GM23338 (cell line): ENCODE results near the gene TAS2R30. TPM values are rescaled to one million over a fixed set of nuclear protein-coding genes. Genes with fewer than 3 reads are reported as not detected.

Experiments
- ATAC-seq: fragments of 200-7000 bp; cut with Tn5 transposase; 3 replicates; pipeline ENCODE4 v1.9.1; 2020
- DNase-seq: peaks from one replicate; pipeline ENCODE4 v3.0.0-alpha.2; 2015; ENCODE audit warnings: low spot score
- H2AFZ ChIP-seq: fragments of 200-600 bp; sonication (generic); 2 replicates; pipeline ENCODE4 v1.8.0; 2016; ENCODE audit warnings: antibody characterized with exemption, mild to moderate bottlenecking, moderate library complexity
- H3F3A ChIP-seq: fragments of 200-600 bp; sonication (generic); replicated peaks from 2 replicates; pipeline ENCODE4 v1.8.0; 2017; ENCODE audit warnings: antibody characterized with exemption, mixed run types, low read depth
- H3K27ac ChIP-seq: fragments of 200-600 bp; sonication (generic); 2 replicates; pipeline ENCODE4 v1.6.1; 2016; ENCODE audit warnings: low read depth
- H3K27me3 ChIP-seq: fragments of 200-600 bp; sonication (generic); 2 replicates; pipeline ENCODE4 v1.8.0; 2016; ENCODE audit warnings: mild to moderate bottlenecking, mixed run types, moderate library complexity; ENCODE audit not compliant: insufficient read depth
- H3K36me3 ChIP-seq: fragments of 200-600 bp; sonication (generic); 2 replicates; pipeline ENCODE4 v1.8.0; 2016; ENCODE audit warnings: mild to moderate bottlenecking; ENCODE audit not compliant: insufficient read depth
- H3K4me1 ChIP-seq: fragments of 200-600 bp; sonication (generic); 2 replicates; pipeline ENCODE4 v1.8.0; 2016; ENCODE audit warnings: mild to moderate bottlenecking, moderate library complexity; ENCODE audit not compliant: insufficient read depth
- H3K4me2 ChIP-seq: fragments of 200-600 bp; sonication (generic); 2 replicates; pipeline ENCODE4 v1.7.1; 2017; ENCODE audit warnings: mixed run types
- H3K4me3 ChIP-seq: fragments of 200-600 bp; sonication (generic); 2 replicates; pipeline ENCODE4 v1.6.1; 2016; ENCODE audit warnings: mixed run types
- H3K79me2 ChIP-seq: fragments of 200-600 bp; sonication (generic); replicated peaks from 2 replicates; pipeline ENCODE4 v1.8.0; 2017; ENCODE audit warnings: mild to moderate bottlenecking; ENCODE audit not compliant: insufficient read depth
- H3K9me2 ChIP-seq: fragments of 200-600 bp; sonication (generic); 2 replicates; pipeline ENCODE4 v1.8.0; 2017; ENCODE audit not compliant: insufficient read depth
- H4K20me1 ChIP-seq: fragments of 200-600 bp; sonication (generic); replicated peaks from 2 replicates; pipeline ENCODE4 v1.8.0; 2017; ENCODE audit warnings: mild to moderate bottlenecking; ENCODE audit not compliant: insufficient read depth
- H3K27ac Mint-ChIP-seq: 2 replicates; pipeline ENCODE4 v1.8.0; 2020; ENCODE audit warnings: inconsistent platforms, mild to moderate bottlenecking, moderate library complexity, mixed read lengths
- H3K27me3 Mint-ChIP-seq: 3 replicates; pipeline ENCODE4 v1.8.0; 2022; ENCODE audit warnings: low read depth, mild to moderate bottlenecking, moderate library complexity, mixed read lengths, inconsistent platforms; ENCODE audit not compliant: insufficient read depth, poor library complexity
- H3K36me3 Mint-ChIP-seq: 3 replicates; pipeline ENCODE4 v1.8.0; 2021; ENCODE audit warnings: low read depth, mild to moderate bottlenecking, inconsistent platforms, moderate library complexity, mixed read lengths
- H3K4me1 Mint-ChIP-seq: 3 replicates; pipeline ENCODE4 v1.8.0; 2020; ENCODE audit warnings: mild to moderate bottlenecking, inconsistent platforms, mixed read lengths
- H3K4me3 Mint-ChIP-seq: 3 replicates; pipeline ENCODE4 v1.8.0; 2021; ENCODE audit warnings: moderate library complexity, mild to moderate bottlenecking, inconsistent platforms, mixed read lengths
- H3K9me3 Mint-ChIP-seq: 3 replicates; pipeline ENCODE4 v1.8.0; 2020; ENCODE audit warnings: moderate library complexity, mild to moderate bottlenecking, inconsistent platforms, mixed read lengths
- CREB1 ChIP-seq: fragments of 250-450 bp; sonication (Bioruptor Pico); IDR thresholded peaks from 2 replicates; pipeline ENCODE4 v1.5.0; 2020; ENCODE audit warnings: low read depth, mild to moderate bottlenecking, moderate library complexity
- ETS1 ChIP-seq: IDR thresholded peaks from 2 replicates; pipeline ENCODE4 v1.6.1; 2016; ENCODE audit warnings: antibody characterized with exemption
- EZH2 ChIP-seq: fragments of 200-600 bp; sonication (generic); IDR thresholded peaks from one replicate; pipeline ENCODE4 v1.8.0; 2017; ENCODE audit warnings: antibody characterized with exemption, mild to moderate bottlenecking, low read depth; ENCODE audit not compliant: unreplicated experiment
- POLR2AphosphoS5 ChIP-seq: IDR thresholded peaks from 2 replicates; pipeline ENCODE4 v1.6.1; 2016; ENCODE audit warnings: antibody characterized with exemption, low read depth
- STAT1 ChIP-seq: IDR thresholded peaks from one replicate; pipeline ENCODE4 v1.6.1; 2016; ENCODE audit warnings: antibody characterized with exemption; ENCODE audit not compliant: unreplicated experiment
- ZNF114 ChIP-seq: fragments of 250-450 bp; sonication (Bioruptor Pico); IDR thresholded peaks from 2 replicates; pipeline ENCODE4 v1.5.0; 2020; ENCODE audit warnings: mild to moderate bottlenecking, moderate library complexity
- ZNF462 ChIP-seq: fragments of 250-450 bp; sonication (Bioruptor Pico); IDR thresholded peaks from 2 replicates; pipeline ENCODE4 v1.5.0; 2020; ENCODE audit warnings: mild to moderate bottlenecking, moderate library complexity
- polyA plus RNA-seq: library from polyadenylated mRNA; unstranded; fragments of >200 nt; fragmentation: Nextera tagmentation; extraction: Ambion mirVana; gene quantifications from 2 replicates; pipeline ENCODE4 v1.2.1, GENCODE V29; 2016
- total RNA-seq: library from RNA; depleted of rRNA; stranded (reverse); fragments of >200 nt; shearing (Covaris generic); gene quantifications from 2 replicates; pipeline ENCODE4 v1.2.3, GENCODE V29; 2014

The TAS2R30 gene
- total and polyA plus RNA-seq, 2 experiments from 2014 or later = 0.39 to 13.7 TPM

GRCh38 chr12:11133162-11133561 lies 1.3 kb downstream of the TAS2R30 start:
- no peak for ATAC-seq
- Histone ChIP-seq H3K4me2 (no peak overlapping the region), H3K4me1 (no peaks in the 10 kb centered on the region), H3K36me3 (no peaks in the 10 kb centered on the region; the same call in 1 of the 2 replicates), H3K79me2 (peaks cover 87% of the 10 kb centered on the region), H3F3A (no peaks in the 10 kb centered on the region), H4K20me1 (peaks cover 4% of the 10 kb centered on the region), H3K27me3 (no peaks in the 10 kb centered on the region), H3K9me2 (no peaks in the 10 kb centered on the region), H3K4me3 (no peak overlapping the region), H3K27ac (no peak overlapping the region), H2AFZ (no peak overlapping the region)
- TF ChIP-seq STAT1 (no peak), EZH2 (no peak), POLR2AphosphoS5 (no peak), CREB1 (CRISPR knock-in tag) (no peak), ZNF462 (no peak), ETS1 (no peak), ZNF114 (CRISPR knock-in tag) (no peak)
- H3K9me3 Mint-ChIP-seq = no peaks in the 10 kb centered on the region
- H3K27me3 Mint-ChIP-seq = no peaks in the 10 kb centered on the region
- H3K36me3 Mint-ChIP-seq = peaks cover 16% of the 10 kb centered on the region
- H3K4me3 Mint-ChIP-seq = no peak overlapping the region
- DNase-seq = no peak
- H3K27ac Mint-ChIP-seq = no peak overlapping the region
- 0 out of 3 replicates have a peak, but pooled peaks cover 3% of the 10 kb centered on the region for H3K4me1 Mint-ChIP-seq
